Vagina (tissue), 2 donors: ENCODE data around the gene WNK3.

Experiments used
- POLR2A ChIP-seq, 2 donors: fragments of 450-650 bp; IDR thresholded peaks; one replicate each; pipeline ENCODE4 v1.6.1; 2017; ENCODE audit warnings: antibody characterized with exemption in 2 of 2, mild to moderate bottlenecking in 2 of 2, moderate library complexity in 2 of 2
- TF ChIP-seq, protein P1 (sequence below), 3 experiments: fragments of 450-650 bp in 2 of 3; fragments of 200-600 bp in 1 of 3; sonication (generic) in 1 of 3; IDR thresholded peaks; one replicate each; pipeline ENCODE4 v1.5.1; 2017 to 2019; ENCODE audit warnings: antibody characterized with exemption in 3 of 3, mild to moderate bottlenecking in 2 of 3, moderate library complexity in 2 of 3

DNA sequence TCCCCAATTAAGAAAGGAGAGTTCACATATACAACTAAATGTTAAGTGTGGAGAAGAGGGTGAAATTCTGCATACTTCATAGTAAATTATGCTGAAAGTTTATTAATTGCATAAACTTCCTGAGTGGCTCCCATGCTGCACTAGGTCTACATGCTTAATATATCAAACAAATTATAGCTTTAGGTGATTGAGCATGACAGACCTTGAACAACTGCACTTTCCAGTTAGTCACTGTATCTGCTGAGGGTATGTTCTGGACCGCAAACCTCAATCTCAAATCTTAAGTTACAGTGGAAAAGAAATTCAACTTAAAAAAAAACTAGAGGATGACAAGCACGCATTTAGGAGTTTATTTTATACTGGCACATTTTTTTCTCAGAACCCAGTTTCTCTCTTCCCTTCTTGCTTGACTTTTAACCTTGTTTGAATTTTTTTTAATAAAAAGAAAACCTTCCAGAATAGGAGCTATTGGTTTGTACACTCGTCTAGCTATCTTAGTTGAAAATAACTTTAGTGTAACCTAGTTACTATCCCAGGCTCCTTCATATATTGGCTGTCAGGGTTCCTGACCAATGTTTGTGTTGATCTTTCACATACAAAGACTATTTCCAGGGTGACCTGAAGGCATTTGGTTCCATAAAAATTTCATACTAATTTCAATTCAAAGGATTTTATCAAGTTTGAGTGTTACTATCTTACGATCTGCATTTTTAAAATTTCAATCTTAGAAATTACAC lies 164.6 kb downstream of the WNK3 start:
- TF ChIP-seq, protein P1, sequence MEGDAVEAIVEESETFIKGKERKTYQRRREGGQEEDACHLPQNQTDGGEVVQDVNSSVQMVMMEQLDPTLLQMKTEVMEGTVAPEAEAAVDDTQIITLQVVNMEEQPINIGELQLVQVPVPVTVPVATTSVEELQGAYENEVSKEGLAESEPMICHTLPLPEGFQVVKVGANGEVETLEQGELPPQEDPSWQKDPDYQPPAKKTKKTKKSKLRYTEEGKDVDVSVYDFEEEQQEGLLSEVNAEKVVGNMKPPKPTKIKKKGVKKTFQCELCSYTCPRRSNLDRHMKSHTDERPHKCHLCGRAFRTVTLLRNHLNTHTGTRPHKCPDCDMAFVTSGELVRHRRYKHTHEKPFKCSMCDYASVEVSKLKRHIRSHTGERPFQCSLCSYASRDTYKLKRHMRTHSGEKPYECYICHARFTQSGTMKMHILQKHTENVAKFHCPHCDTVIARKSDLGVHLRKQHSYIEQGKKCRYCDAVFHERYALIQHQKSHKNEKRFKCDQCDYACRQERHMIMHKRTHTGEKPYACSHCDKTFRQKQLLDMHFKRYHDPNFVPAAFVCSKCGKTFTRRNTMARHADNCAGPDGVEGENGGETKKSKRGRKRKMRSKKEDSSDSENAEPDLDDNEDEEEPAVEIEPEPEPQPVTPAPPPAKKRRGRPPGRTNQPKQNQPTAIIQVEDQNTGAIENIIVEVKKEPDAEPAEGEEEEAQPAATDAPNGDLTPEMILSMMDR (IDR thresholded peaks at IDR 0.05): no peak
- TF ChIP-seq POLR2A (IDR thresholded peaks at IDR 0.05): no peak
